Measurements from ENCODE around the gene PAF1. TPM values are rescaled to one million over a fixed set of nuclear protein-coding genes. Genes with fewer than 3 reads are reported as not detected.
A peak's percentile ranks its signal among the peaks of the same experiment; 100 is the strongest.

PAF1 gene
- total RNA-seq, 1 experiment from 2014 or later: 901 TPM

GRCh38 chr19:39436350-39436716 is 45.4 kb upstream of the PAF1 start:
- CTCF ChIA-PET: interaction anchor here (0.5 to 1.8 kb wide), 38 partner anchors 9 to 534 kb away, joined by 3 to 34 read pairs (median 6); partner anchors contain the start of genes DLL3, EID2, EID2B and FBL
- POLR2A ChIA-PET: interaction anchor here (0.6 to 5.9 kb wide), 115 partner anchors 10 to 1377 kb away, joined by 3 to 524 read pairs (median 5); partner anchors contain the start of genes DLL3, DYRK1B, EID2 and EID2B
- peak overlapping the region; percentile 84 for H3K27ac ChIP-seq (ENCODE audit: low read length)

More at GRCh38 chr19:39436350-39436716, 45.4 kb upstream of the PAF1 start:
- intact Hi-C loops (cut with micrococcal nuclease; ENCODE audit: unreplicated experiment) (no loop called here), in situ Hi-C loops (cut with HindIII; ENCODE audit: low pct_unique_long_range_greater_than_20kb, low sequenced_read_pairs) (no loop called here)
- H3K4me1 ChIP-seq (ENCODE audit: control insufficient read depth, insufficient read depth, low read length): peaks cover 71% of the 10 kb centered on the region
- TF ChIP-seq REST (IDR thresholded peaks at IDR 0.05; ENCODE audit: insufficient read depth in 1 of 2, low read depth in 2 of 2, low read length in 1 of 2): no peak
- no peak for TF ChIP-seq CTCF (IDR thresholded peaks at IDR 0.05)
- no peak for TF ChIP-seq TCF7L2 (IDR thresholded peaks at IDR 0.05; ENCODE audit: low read depth, low read length)
- TF ChIP-seq SIN3A (IDR thresholded peaks at IDR 0.05; ENCODE audit: borderline replicate concordance, insufficient read depth, low read depth, low read length): no peak
- TF ChIP-seq POLR2AphosphoS5 (IDR thresholded peaks at IDR 0.05; ENCODE audit: low read depth, low read length): no peak
- no peaks in the 10 kb centered on the region for H3K27me3 ChIP-seq (ENCODE audit: control insufficient read depth, insufficient read depth, low read length)
- ATAC-seq (no peak; the same call in 1 of the 2 replicates), DNase-seq (ENCODE audit: low read depth, low spot score) (no peak)
- BruUV-seq (replicated peaks): TSS peak; percentile 100
- H3K4me3 ChIP-seq (ENCODE audit: low read depth in 2 of 2, low read length in 2 of 2): peak overlapping the region; percentile 29 to 58
- H3K36me3 ChIP-seq (ENCODE audit: control insufficient read depth, insufficient read depth, low read length): peaks cover 27% of the 10 kb centered on the region
- no peaks in the 10 kb centered on the region for H3K9me3 ChIP-seq (ENCODE audit: control insufficient read depth, insufficient read depth, low read depth, low read length)
